Amniotic epithelial cell (primary cell): ENCODE data around the gene CCDC92B.
"Not testable (repeated sequence)": the region's sequence is repeated elsewhere in the genome, so short reads cannot be mapped to it uniquely, and the experiment has no call there.

Source experiments
- DNase-seq: peaks from one replicate; pipeline ENCODE4 v3.0.0-alpha.2; 2010; ENCODE audit warnings: low read depth

Gene CCDC92B

GRCh38 chr17:2749058-2749783 lies at the start of gene CCDC92B:
TSS of gene CCDC92B (minus strand) at chr17:2749652. CDS start at chr17:2735145, 14,507 bp downstream.
- no peak for DNase-seq

DNA sequence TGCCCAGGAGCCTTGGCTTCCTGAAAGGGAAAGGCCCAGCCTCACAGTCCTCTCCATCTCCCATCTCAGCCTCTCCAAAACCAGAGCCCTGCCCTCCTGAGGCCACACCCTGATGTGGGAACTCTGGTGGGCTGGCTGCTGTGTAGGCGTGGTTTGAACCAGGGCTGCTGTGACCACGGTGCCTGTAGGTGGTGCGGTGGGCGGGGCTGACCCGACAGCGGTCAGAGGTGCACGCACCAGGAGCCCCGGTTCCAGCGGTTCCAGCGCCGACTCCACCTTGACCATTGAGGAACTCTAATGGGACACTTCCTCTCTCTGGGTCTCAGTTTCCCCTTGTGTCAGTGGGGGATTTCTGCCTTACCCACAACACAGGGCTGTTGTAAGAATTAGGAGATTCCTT lies 49.2 kb upstream of the CCDC92B start:
- DNase-seq: no peak

- no peak for DNase-seq
Measured at GRCh38 chr17:2798188-2798587, 48.7 kb upstream of the CCDC92B start.

DNA sequence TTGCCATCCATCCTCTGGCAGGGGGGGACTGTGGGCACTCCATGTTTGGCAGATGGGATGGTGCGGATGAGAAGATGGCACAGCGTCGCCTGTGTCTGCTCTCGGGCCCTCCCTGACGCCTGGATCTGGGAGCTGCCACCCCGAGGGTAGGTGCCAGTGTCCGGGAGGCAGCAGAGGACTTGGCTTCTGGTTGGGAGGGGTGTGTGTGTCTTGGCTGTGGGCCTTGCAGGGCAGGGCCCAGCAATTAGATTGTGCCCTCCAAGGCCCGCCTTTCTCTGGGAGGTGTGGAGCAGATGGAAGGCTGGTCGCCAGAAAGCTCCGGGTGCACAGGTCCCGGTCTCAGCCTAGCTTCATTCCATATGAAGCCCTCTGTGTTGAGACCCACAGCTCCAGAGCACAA lies 48.2 kb upstream of the CCDC92B start:
- no peak for DNase-seq

GRCh38 chr17:2797226-2797625 lies 47.8 kb upstream of the CCDC92B start:
- DNase-seq: no peak

GRCh38 chr17:2796164-2797125 lies 47.0 kb upstream of the CCDC92B start, which contains the start of gene RAP1GAP2:
TSS of gene RAP1GAP2 (plus strand) at chr17:2796438. CDS start at chr17:2796528, 90 bp downstream.
- no peak for DNase-seq

DNA sequence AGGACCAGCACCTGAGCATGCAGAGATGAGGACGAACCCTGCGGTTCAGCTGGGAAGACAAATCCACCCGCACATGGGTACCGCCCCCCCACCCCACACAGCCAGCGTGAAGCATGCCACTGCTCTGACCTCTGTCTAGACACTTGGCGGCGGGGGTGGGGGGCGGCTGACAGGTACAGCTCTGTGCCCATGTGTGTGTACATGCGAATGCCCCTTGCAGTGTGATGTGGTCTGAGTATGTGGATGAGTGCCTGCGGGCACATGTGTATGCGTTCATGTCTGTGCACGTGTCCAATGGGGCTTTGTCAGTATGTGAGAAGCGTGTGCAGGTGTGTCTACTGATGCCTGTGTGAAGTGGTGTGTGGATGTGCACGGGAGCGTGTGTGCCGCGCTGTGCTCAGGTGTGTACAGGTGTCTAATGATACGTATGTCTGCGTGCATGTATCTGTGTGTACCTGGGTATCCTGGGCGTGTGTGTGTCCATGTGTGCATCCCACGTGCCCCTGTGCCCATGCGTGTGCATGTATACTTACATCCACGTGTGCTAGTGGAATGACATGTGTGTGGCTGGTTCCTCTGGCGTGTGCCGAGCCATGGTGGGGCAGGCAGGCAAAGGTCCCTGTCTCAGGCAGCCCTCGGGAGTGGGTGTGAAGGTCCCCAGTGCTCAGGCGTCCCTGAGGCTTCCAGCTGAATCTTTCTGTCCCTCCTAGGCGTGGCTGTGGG lies 46.1 kb upstream of the CCDC92B start:
- DNase-seq: no peak

DNA sequence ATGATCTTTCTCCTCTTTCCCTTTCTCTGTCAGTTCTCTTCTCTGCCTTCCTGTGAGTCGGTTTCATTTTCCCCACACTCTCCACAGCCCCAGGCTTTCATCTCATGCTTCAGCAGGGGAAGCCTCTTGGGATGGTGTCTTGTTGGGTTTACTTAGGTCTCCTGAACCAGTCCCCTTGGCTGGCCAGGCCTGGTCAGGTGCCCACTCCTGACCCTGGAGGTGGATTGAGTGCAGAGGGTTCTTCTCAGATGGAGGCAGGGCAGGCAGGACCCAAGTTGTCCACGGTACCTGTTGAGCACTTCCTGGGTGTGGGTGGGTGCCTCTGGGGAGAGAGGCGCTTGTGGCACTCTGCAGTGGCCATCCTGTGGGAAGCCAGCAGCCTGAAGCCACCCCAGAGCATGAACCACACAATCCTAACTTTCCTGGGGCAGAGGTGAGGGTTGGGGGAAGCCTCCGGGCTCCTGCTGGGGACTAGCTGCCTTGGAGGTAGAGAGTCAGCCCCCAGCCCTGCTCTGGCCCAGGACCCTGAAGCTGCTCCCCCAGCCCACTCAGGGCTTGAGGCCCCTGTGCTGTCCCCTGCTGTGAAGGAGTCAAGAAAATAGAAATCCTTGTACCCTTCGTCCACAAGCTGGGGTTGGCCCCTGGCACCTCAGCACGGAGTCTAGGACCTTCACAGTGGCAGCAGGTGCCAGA lies 44.8 kb upstream of the CCDC92B start:
- DNase-seq: no peak

GRCh38 chr17:2792366-2793169 lies 43.1 kb upstream of the CCDC92B start:
- no peak for DNase-seq

DNA sequence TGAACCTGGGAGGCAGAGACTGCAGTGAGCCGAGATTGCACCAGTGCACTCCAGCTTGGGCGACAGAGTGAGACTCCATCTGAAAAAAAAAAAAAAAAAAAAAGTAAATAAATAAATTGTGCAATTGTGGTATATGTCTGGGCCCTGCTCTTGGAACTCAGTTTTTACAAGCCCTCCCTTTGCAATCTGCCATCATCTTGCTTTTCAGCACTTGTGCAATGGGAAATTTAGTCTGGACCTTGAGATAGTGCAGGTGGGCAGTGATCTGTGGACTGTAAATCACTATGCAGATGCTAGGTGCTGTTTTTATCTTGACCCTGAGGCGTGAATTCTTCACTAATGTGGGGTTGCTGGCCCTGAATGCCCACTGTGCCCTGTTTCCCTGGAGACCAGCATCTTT lies 40.2 kb upstream of the CCDC92B start:
- peak; percentile 5 for DNase-seq

- peak; percentile 75 for DNase-seq
Measured at GRCh38 chr17:2786176-2786881, 36.9 kb upstream of the CCDC92B start.

- DNase-seq: not testable (repeated sequence)
Measured at GRCh38 chr17:2785376-2785775, 35.9 kb upstream of the CCDC92B start.

DNA sequence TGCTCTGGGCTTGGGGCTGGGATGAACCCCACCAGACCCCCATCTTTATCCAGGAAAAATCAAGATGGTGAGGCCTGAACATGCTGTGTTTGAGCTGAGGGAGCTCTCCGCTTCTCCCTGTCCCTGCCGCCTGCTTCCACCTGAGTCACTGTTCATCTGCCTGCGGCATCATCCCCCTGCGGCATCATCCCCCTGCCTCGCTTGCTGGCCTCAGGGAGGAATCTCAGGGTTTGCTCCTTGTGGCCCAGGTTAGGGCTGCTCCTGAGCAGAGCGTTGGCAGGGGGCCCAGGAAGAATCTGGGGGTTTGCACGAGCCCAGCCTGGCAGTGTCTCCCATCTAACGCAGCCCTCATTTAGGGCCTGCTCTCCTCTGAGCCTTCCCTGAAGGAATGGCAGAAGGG lies 35.4 kb upstream of the CCDC92B start:
- no peak for DNase-seq

DNA sequence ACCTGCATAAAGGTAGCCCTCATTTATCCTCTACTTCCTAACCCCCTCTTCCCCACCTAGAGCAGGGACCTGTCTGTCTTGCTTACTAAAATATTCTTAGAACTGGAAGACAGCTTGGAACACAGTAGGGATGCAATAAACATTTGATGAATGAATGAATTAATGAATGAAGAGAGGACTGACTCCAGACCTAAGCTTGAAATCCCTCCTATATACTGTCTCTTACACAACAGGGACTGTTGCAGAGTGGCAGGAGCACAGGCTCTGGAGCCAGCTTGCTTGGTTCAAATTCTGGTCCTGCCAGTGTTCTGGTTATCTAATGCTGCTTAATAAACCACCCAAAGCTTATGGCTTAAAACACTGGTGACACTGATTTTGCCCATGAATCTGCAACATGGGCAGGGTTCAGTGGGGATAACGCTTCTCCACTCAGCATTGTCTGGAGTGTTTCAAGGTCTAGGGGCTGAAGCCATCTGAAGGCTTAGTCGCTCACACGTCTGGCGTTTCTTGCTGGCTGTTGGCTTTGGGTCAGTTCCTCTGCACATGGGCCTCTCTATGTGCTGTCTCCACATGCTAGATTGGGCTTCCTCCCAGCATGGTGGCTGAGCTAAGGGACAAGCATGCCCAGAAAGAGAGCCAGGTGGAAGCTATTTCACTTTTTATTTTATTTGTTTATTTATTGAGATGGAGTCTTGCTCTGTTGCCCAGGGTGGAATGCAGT lies 34.0 kb upstream of the CCDC92B start:
- no peak for DNase-seq

- no peak for DNase-seq
Measured at GRCh38 chr17:2782055-2782454, 32.6 kb upstream of the CCDC92B start.

- not testable (repeated sequence) for DNase-seq
Measured at GRCh38 chr17:2781598-2781997, 32.1 kb upstream of the CCDC92B start.

GRCh38 chr17:2780931-2781454 lies 31.5 kb upstream of the CCDC92B start:
- no peak for DNase-seq

DNA sequence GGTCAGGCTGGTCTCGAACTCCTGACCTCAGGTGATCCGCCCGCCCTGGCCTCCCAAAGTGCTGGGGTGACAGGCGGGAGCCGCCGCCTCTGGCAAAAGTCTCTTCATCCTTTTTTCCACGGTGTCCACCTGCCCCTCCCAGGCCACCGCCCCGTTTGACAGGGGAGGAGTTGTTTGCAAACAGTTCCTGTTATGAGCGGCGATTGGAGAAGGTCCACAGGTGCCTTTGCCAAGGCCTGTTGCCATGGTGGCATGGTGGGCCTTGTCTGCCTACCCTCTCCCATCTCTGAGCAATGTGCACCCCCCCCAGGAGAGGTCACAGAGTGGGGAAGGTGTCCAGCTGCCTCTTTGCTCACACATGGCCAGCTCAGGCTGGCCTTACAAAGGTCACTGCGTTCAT lies 30.8 kb upstream of the CCDC92B start:
- DNase-seq: no peak

DNA sequence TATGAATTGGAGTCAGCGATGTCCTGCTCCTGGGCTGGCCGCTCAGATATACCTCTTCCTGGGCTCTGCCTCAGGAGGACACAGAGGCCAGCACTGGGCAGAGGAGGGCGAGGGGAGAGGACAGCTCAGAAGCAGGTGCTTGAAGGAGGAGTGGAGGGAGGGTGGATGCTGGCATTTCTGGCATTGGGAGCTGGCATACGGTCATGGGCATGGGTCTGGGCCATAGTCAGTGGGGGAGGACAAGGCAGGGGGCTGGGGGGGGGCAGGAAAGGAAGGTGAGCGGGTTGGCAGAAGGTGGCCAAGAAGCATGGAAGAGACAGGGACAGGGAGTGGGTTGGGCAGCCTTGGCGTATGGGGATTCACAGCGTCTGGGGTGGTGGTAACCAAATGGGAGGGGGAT lies 30.1 kb upstream of the CCDC92B start:
- DNase-seq: no peak
